GM19324 (cell line): ENCODE measurements around the gene TRIP11.

Source experiments
- ATAC-seq: cut with Tn5 transposase; IDR thresholded peaks from one replicate; pipeline ENCODE4 v1.9.1; 2021; ENCODE audit warnings: mild to moderate bottlenecking, moderate library complexity; ENCODE audit not compliant: unreplicated experiment, low FRiP score

Gene TRIP11

GRCh38 chr14:91961297-91962220, 78.3 kb downstream of the TRIP11 start:
- ATAC-seq = no peak

- ATAC-seq = no peak
These were observed 82.0 kb downstream of the TRIP11 start for GRCh38 chr14:91957876-91958313.

GRCh38 chr14:91956616-91957015, 83.2 kb downstream of the TRIP11 start:
- no peak for ATAC-seq

- ATAC-seq = no peak
These were observed 84.7 kb downstream of the TRIP11 start for GRCh38 chr14:91955168-91955567.

- ATAC-seq = no peak
These were observed 86.5 kb downstream of the TRIP11 start for GRCh38 chr14:91953170-91953985.

GRCh38 chr14:91947475-91948184, 92.2 kb downstream of the TRIP11 start, which contains the start of gene FBLN5:
Gene FBLN5 (minus strand): TSS chr14:91947694. CDS start chr14:91947229, 465 bp downstream.
- ATAC-seq = no peak

GRCh38 chr14:91946622-91947474, 93.0 kb downstream of the TRIP11 start:
- no peak for ATAC-seq

- no peak for ATAC-seq
These were observed 93.9 kb downstream of the TRIP11 start for GRCh38 chr14:91945751-91946621.

GRCh38 chr14:91942946-91943345, 96.9 kb downstream of the TRIP11 start:
- ATAC-seq = no peak

- ATAC-seq = no peak
These were observed 97.7 kb downstream of the TRIP11 start for GRCh38 chr14:91942128-91942527.

GRCh38 chr14:91940209-91940608, 99.7 kb downstream of the TRIP11 start:
- no peak for ATAC-seq

GRCh38 chr14:91935586-91935985, 104.3 kb downstream of the TRIP11 start:
- no peak for ATAC-seq

GRCh38 chr14:91934554-91935285, 105.1 kb downstream of the TRIP11 start:
- no peak for ATAC-seq

GRCh38 chr14:91931478-91932088, 108.3 kb downstream of the TRIP11 start:
- no peak for ATAC-seq

GRCh38 chr14:91929700-91930099, 110.2 kb downstream of the TRIP11 start:
- ATAC-seq = no peak

GRCh38 chr14:91927800-91928199, 112.1 kb downstream of the TRIP11 start:
- ATAC-seq = no peak

GRCh38 chr14:91927191-91927590, 112.7 kb downstream of the TRIP11 start:
- ATAC-seq = no peak
